ENCODE results near the gene EPHA8. TPM values are rescaled to one million over a fixed set of nuclear protein-coding genes. Genes with fewer than 3 reads are reported as not detected.

EPHA8 gene
- total RNA-seq, 1 donor from 2014 or later, result not detected

GRCh38 chr1:22592919-22593790 is 29.9 kb downstream of the EPHA8 start:
- DNase-seq (ENCODE audit: low spot score), result no peak

DNA sequence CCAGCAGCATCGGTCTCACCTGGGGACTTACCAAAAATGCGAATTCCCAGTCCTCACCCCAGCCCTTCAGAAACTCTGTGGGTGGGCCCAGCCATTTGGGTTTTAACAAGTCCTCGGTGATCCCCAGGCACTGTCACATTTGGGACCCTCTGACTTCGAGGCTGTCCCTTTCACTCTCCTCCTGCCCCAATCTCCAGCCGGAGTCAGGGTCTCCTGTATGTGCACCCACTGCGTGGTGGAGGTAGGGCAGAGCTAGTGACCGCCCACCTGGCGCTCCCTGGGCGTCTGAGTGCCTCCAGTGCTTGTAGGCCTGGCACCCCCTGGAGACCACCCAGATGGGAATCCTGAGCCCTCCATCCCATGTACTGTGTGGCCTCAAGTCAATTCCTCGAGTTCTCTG is 31.1 kb downstream of the EPHA8 start:
- DNase-seq (ENCODE audit: low spot score), result no peak

DNA sequence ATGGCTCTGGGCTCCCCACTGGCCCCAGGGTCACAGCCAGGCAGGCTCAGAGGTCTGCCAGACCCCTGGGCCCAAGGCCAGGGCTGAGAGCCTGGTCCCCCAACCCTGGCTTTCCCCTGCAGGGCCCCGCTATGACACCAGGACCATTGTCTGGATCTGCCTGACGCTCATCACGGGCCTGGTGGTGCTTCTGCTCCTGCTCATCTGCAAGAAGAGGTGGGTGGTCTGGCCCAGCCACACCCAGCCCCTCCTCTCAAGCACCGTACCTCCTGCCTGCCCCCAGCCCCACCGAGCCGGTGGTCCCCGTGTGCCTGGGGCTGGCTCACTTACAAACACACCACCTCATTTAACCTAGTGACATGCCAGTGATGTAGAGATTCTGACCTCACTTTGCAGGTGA is 31.8 kb downstream of the EPHA8 start:
- no peak for DNase-seq (ENCODE audit: low spot score)

- no peak for DNase-seq (ENCODE audit: low spot score)
Observed at GRCh38 chr1:22597301-22597965, 34.1 kb downstream of the EPHA8 start.

DNA sequence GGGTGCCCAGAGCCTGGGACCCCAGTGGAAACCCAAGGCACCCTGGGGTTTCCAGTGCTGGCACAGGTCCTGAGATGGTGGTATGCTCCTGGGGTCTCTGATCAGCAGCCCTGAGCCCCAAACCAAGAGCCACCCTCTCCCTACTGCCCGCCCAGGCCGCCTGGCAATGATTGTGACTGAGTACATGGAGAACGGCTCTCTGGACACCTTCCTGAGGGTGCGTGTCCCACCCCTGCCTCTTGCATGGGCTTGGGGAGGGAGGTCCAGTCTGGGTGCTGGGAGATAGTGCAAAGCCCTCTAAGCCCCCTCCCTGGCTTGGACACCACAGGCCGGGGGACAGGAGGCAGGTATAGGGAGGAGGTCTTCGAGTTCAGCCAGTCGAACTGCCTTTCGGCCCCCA is 34.7 kb downstream of the EPHA8 start:
- DNase-seq (ENCODE audit: low spot score), result no peak

- DNase-seq (ENCODE audit: low spot score), result no peak
Observed at GRCh38 chr1:22598736-22599135, 35.4 kb downstream of the EPHA8 start.

GRCh38 chr1:22600071-22600816 is 37.0 kb downstream of the EPHA8 start:
- no peak for DNase-seq (ENCODE audit: low spot score)

GRCh38 chr1:22600817-22601605 is 37.7 kb downstream of the EPHA8 start:
- no peak for DNase-seq (ENCODE audit: low spot score)

DNA sequence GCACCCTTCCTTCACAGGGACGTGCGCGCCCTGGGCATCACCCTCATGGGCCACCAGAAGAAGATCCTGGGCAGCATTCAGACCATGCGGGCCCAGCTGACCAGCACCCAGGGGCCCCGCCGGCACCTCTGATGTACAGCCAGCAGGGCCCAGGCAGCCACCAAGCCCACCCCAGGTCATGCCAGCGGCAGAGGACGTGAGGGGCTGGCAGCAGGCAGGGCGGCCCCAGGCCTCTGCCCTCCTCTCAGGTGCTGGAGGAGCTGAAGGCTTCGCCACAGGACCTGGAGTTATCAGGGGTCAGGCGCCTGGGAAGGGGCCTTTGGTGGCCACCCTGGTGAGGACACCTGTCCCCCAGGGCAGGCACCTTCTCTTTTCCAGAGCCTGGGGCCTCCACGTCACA is 38.3 kb downstream of the EPHA8 start:
- DNase-seq (ENCODE audit: low spot score), result no peak

GRCh38 chr1:22602060-22602740 is 38.9 kb downstream of the EPHA8 start:
- DNase-seq (ENCODE audit: low spot score), result no peak

- no peak for DNase-seq (ENCODE audit: low spot score)
Observed at GRCh38 chr1:22606161-22606560, 42.9 kb downstream of the EPHA8 start.

DNA sequence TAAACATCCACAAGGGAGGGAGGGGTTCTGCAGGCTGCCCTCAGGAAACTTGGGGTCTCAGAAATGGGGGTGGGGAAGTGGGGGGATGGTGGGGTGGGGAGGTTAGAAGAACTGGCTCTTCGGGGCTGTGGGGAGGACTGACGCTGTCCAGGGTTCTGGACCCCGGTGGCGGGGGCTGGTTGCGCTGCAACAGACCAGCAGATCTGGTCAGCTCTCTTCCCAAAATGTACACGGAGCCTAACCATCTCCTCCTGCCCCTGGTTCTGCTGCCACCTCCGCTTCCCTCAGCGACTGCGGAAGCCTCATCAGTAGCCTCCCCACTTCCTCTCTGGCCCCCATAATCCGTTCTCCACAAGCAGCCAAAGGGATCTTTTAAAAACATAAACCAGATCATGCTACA is 43.9 kb downstream of the EPHA8 start:
- DNase-seq (ENCODE audit: low spot score), result no peak

- no peak for DNase-seq (ENCODE audit: low spot score)
Observed at GRCh38 chr1:22608361-22608760, 45.1 kb downstream of the EPHA8 start.

DNA sequence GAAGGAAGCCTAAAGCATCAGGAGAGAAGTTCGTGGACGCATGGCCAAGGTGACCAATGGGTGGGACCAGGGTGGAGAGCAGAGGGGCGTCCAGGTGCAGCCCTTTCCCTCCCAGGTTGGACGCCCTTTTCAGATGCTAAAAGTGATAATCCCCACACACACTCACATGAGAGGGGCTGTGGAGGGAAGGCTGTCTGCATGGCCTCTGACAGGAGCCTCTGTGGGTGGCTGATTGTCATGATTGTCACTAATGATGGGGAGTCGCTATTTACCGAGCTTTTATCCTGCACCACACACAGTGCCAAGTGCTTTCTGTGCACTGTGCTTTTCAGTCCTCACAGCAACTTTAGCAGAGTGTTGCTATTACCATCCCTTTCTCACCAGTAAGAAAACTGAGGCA is 46.0 kb downstream of the EPHA8 start:
- no peak for DNase-seq (ENCODE audit: low spot score)

- peak; percentile 60 for DNase-seq (ENCODE audit: low spot score)
Observed at GRCh38 chr1:22611530-22611947, 48.2 kb downstream of the EPHA8 start.

GRCh38 chr1:22612671-22613571 is 49.6 kb downstream of the EPHA8 start:
- no peak for DNase-seq (ENCODE audit: low spot score)

GRCh38 chr1:22613572-22613918 is 50.3 kb downstream of the EPHA8 start:
- no peak for DNase-seq (ENCODE audit: low spot score)

- DNase-seq (ENCODE audit: low spot score), result no peak
Observed at GRCh38 chr1:22613951-22614350, 50.7 kb downstream of the EPHA8 start.

GRCh38 chr1:22615886-22616285 is 52.6 kb downstream of the EPHA8 start:
- DNase-seq (ENCODE audit: low spot score), result no peak

- no peak for DNase-seq (ENCODE audit: low spot score)
Observed at GRCh38 chr1:22616571-22616970, 53.3 kb downstream of the EPHA8 start.

Data from mucosa of gallbladder (tissue), 1 donor.